PC-9 (cell line): ENCODE measurements around the gene C19orf18. TPM values are rescaled to one million over a fixed set of nuclear protein-coding genes. Genes with fewer than 3 reads are reported as not detected.

ENCODE experiments used
- BruUV-seq: library from RNA; stranded (reverse); fragments of 400-500 nt; replicated peaks from 2 replicates; lab custom pipeline; 2021; lab: Mats Ljungman, UMichigan
- CTCF ChIA-PET: fragments of 300-600 bp; sonication (Branson Sonifier 250); formaldehyde crosslinking; loops from one replicate; lab custom pipeline; 2022; ENCODE audit warnings: antibody characterized with exemption; lab: Charles Lee
- POLR2A ChIA-PET: fragments of 300-600 bp; sonication (Branson Sonifier 250); formaldehyde crosslinking; loops from one replicate; lab custom pipeline; 2022; ENCODE audit warnings: antibody characterized with exemption; ENCODE audit not compliant: unreplicated experiment; lab: Charles Lee
- DNase-seq, 2 experiments: peaks; one replicate each; pipeline versions ENCODE4 v3.0.0 to v3.0.0-alpha.2; 2015 to 2022; ENCODE audit warnings: mixed read lengths in 1 of 2
- H2AFZ ChIP-seq: fragments of 200-600 bp; sonication (generic); 2 replicates; pipeline ENCODE4 v1.8.1; 2017; ENCODE audit warnings: antibody characterized with exemption
- H3F3A ChIP-seq: fragments of 200-600 bp; sonication (generic); 2 replicates; pipeline ENCODE4 v1.8.1; 2017; ENCODE audit warnings: antibody characterized with exemption, mild to moderate bottlenecking, low read depth; ENCODE audit not compliant: insufficient read depth
- H3K27ac ChIP-seq: fragments of 200-600 bp; sonication (generic); 2 replicates; pipeline ENCODE4 v1.6.1; 2016; ENCODE audit warnings: mixed run types
- H3K27me3 ChIP-seq: fragments of 200-600 bp; sonication (generic); 2 replicates; pipeline ENCODE4 v1.6.1; 2016; ENCODE audit warnings: low read depth, mixed run types; ENCODE audit not compliant: insufficient read depth
- H3K36me3 ChIP-seq: fragments of 200-600 bp; sonication (generic); 2 replicates; pipeline ENCODE4 v1.6.1; 2016; ENCODE audit warnings: low read depth, mixed run types
- H3K4me1 ChIP-seq: fragments of 200-600 bp; sonication (generic); replicated peaks from 2 replicates; pipeline ENCODE4 v1.6.1; 2016; ENCODE audit warnings: mixed run types; ENCODE audit not compliant: insufficient read depth
- H3K4me2 ChIP-seq: fragments of 200-600 bp; sonication (generic); 2 replicates; pipeline ENCODE4 v1.6.1; 2017; ENCODE audit warnings: mixed run types
- H3K4me3 ChIP-seq: fragments of 200-600 bp; sonication (generic); 2 replicates; pipeline ENCODE4 v1.6.1; 2016; ENCODE audit warnings: mixed run types
- H3K79me2 ChIP-seq: fragments of 200-600 bp; sonication (generic); 2 replicates; pipeline ENCODE4 v1.6.1; 2017; ENCODE audit warnings: low read depth, mixed run types
- H3K9me2 ChIP-seq: fragments of 200-600 bp; sonication (generic); 2 replicates; pipeline ENCODE4 v1.8.1; 2017; ENCODE audit warnings: mild to moderate bottlenecking; ENCODE audit not compliant: insufficient read depth
- H3K9me3 ChIP-seq: fragments of 200-600 bp; sonication (generic); 2 replicates; pipeline ENCODE4 v1.8.1; 2016; ENCODE audit warnings: low read depth; ENCODE audit not compliant: insufficient read depth
- H4K20me1 ChIP-seq: fragments of 200-600 bp; sonication (generic); 2 replicates; pipeline ENCODE4 v1.8.1; 2017; ENCODE audit not compliant: insufficient read depth
- CTCF ChIP-seq: fragments of 200-600 bp; sonication (generic); conservative IDR thresholded peaks from 2 replicates; pipeline ENCODE4 v1.6.1; 2017; ENCODE audit warnings: mixed run types, antibody characterized with exemption, mild to moderate bottlenecking, moderate library complexity
- EZH2 ChIP-seq: fragments of 200-600 bp; sonication (generic); IDR thresholded peaks from 2 replicates; pipeline ENCODE4 v1.8.0; 2017; ENCODE audit warnings: antibody characterized with exemption, low read depth
- intact Hi-C: fragments of 100-400 bp; cut with micrococcal nuclease; formaldehyde crosslinking; loops from one replicate; pipeline ENCODE4 v1.10.0; 2022; ENCODE audit not compliant: unreplicated experiment
- total RNA-seq: library from RNA; stranded (reverse); gene quantifications from 2 replicates; pipeline ENCODE4 v1.2.3, GENCODE V29; 2021

The C19orf18 gene
- total RNA-seq, 1 experiment from 2014 or later: not detected

- Histone ChIP-seq H3F3A (no peaks in the 10 kb centered on the region), H3K4me2 (no peak overlapping the region), H3K79me2 (no peaks in the 10 kb centered on the region), H3K36me3 (no peaks in the 10 kb centered on the region), H2AFZ (no peak overlapping the region), H3K27me3 (0 out of 2 replicates have a peak, but pooled peaks cover 3% of the 10 kb centered on the region), H3K9me3 (peaks cover 29% of the 10 kb centered on the region), H3K4me3 (no peak overlapping the region), H3K4me1 (no peaks in the 10 kb centered on the region), H3K27ac (no peak overlapping the region), H3K9me2 (no peaks in the 10 kb centered on the region), H4K20me1 (no peaks in the 10 kb centered on the region)
- BruUV-seq: no TSS peak
- ChIA-PET POLR2A (no interaction called here), CTCF (interaction anchor here (0.6 kb wide), 1 partner anchor 539 kb away, joined by 4 read pairs; no protein-coding TSS in a partner anchor)
- no peak for TF ChIP-seq CTCF
- no peak for TF ChIP-seq EZH2
- DNase-seq: no peak
- intact Hi-C loops: no loop called here
Measured at GRCh38 chr19:57964761-57965160, 9.6 kb downstream of the C19orf18 start.

GRCh38 chr19:57961785-57962184, 12.5 kb downstream of the C19orf18 start:
- Histone ChIP-seq H3F3A (no peaks in the 10 kb centered on the region), H3K27ac (no peak overlapping the region), H3K4me2 (no peak overlapping the region), H3K9me2 (no peaks in the 10 kb centered on the region), H3K4me1 (no peaks in the 10 kb centered on the region), H3K27me3 (0 out of 2 replicates have a peak, but pooled peaks cover 3% of the 10 kb centered on the region), H3K79me2 (no peaks in the 10 kb centered on the region), H4K20me1 (no peaks in the 10 kb centered on the region), H2AFZ (0 out of 2 replicates have a peak overlapping the region, but pooled peaks have one; percentile 23), H3K4me3 (no peak overlapping the region), H3K36me3 (no peaks in the 10 kb centered on the region), H3K9me3 (peaks cover 17% of the 10 kb centered on the region)
- TF ChIP-seq CTCF: no peak
- no peak for DNase-seq
- intact Hi-C loops: no loop called here
- no TSS peak for BruUV-seq
- CTCF ChIA-PET: no interaction called here
- POLR2A ChIA-PET: no interaction called here

- Histone ChIP-seq H3K79me2 (no peaks in the 10 kb centered on the region), H2AFZ (no peak overlapping the region), H3K27me3 (0 out of 2 replicates have a peak, but pooled peaks cover 13% of the 10 kb centered on the region), H3K4me3 (no peak overlapping the region), H3K36me3 (no peaks in the 10 kb centered on the region), H3K4me1 (no peaks in the 10 kb centered on the region), H3K9me3 (peaks cover 16% of the 10 kb centered on the region; the same call in 1 of the 2 replicates), H3F3A (no peaks in the 10 kb centered on the region), H3K4me2 (no peak overlapping the region), H3K27ac (no peak overlapping the region), H3K9me2 (no peaks in the 10 kb centered on the region), H4K20me1 (no peaks in the 10 kb centered on the region)
- intact Hi-C loops: no loop called here
- no peak for DNase-seq
- no TSS peak for BruUV-seq
- POLR2A ChIA-PET: no interaction called here
- TF ChIP-seq EZH2: no peak
- TF ChIP-seq CTCF: no peak
- CTCF ChIA-PET: no interaction called here
Measured at GRCh38 chr19:57954996-57955395, 19.3 kb downstream of the C19orf18 start.
